ENCODE measurements around the gene CHL1.

Gene CHL1

DNA sequence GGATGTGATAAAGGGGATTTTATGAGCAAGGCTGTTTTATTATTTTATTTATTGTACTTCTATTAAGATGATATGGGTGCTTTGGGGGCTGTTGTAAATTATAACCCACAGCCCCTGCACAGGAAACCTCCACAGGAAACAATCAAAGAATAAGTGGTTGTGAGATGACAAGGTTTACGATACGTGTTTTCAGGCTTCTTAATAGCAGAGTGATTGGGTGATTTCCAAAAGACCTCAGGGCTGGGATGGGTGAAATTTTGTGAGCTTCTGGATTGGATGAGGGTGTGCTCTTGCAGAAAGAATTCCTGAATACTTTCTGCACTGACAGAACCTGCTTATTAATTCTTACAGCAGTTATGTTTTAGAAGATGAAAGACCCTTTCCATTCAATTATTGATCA is 21.4 kb downstream of the CHL1 start:
- FAIRE-seq (no peak), DNase-seq (ENCODE audit: insufficient read length, low spot score) (no peak)

DNA sequence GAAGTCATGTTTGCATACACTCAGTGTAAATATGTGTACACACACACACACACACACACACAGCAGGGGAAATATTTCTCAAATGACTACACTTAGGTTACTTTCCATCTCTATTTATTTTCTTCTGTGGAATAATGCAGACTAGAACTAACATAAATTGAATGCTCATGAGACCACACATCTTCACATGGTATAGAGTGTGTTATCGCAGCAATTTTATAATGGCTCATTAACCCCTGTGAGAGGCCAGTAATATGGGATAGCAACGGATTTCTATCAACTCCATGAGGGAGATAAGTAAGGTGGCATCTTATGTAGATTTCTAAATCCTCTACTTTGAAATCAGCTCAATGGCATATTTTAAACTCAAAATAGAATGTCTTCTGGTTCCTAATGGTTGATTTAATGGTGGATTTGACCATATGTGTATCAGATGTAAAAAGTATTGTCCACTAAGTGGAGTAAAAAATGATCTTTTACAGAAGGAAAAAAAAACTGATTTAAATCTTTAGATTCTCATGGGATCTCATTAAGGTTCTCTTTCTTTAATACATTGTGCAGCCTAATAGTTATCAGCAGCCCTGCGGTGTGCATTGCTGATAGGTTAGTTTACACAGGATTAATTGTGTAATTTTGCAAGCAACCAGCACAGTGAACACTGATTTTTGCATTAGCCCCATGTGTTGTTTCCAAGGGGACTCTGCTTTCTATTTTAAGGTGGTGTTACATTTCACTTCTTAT is 32.0 kb downstream of the CHL1 start:
- FAIRE-seq (no peak), DNase-seq (ENCODE audit: insufficient read length, low spot score) (no peak)

DNA sequence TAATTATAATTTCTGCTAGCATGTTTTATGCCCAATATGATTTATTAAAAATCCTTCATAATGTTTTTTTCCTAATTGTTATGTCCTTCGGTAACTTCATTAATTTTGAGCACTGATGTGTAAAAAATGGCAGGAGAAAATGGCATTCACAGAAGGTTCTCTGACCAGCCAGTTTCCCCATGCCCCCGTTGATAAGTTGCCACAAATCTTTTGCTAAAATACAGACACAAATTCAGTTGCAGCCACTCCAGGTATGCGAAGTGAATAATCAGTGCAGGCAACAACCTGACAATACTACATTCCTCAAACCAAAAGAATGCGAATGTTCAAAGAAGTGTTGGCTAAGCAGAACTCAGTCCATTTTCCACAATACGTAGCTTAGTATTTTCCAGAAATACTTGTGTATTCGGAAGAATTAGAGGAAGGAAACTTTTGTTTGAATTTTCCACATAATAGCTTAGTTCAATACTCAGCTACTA is 32.7 kb downstream of the CHL1 start:
- DNase-seq (ENCODE audit: insufficient read length, low spot score) = no peak
- no peak for FAIRE-seq

DNA sequence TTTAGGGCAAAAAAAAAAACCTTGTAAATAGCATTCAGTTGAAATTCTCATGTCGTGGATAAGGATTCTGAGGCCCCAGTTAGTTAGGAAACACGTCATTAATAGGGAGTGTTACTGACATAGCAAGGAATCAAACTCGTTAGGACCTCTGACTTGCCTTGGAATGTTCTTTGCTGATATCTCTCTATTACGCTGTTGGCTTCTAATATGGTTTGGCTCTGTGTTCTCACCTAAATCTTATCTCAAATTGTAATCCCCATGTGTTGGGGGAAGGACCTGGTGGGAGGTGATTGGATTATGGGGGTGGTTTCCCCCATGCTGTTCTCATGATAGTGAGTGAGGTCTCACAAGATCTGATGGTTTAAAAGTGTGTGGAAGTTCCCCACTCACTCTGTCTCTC is 40.3 kb downstream of the CHL1 start:
- FAIRE-seq = no peak
- DNase-seq (ENCODE audit: insufficient read length, low spot score) = no peak

DNA sequence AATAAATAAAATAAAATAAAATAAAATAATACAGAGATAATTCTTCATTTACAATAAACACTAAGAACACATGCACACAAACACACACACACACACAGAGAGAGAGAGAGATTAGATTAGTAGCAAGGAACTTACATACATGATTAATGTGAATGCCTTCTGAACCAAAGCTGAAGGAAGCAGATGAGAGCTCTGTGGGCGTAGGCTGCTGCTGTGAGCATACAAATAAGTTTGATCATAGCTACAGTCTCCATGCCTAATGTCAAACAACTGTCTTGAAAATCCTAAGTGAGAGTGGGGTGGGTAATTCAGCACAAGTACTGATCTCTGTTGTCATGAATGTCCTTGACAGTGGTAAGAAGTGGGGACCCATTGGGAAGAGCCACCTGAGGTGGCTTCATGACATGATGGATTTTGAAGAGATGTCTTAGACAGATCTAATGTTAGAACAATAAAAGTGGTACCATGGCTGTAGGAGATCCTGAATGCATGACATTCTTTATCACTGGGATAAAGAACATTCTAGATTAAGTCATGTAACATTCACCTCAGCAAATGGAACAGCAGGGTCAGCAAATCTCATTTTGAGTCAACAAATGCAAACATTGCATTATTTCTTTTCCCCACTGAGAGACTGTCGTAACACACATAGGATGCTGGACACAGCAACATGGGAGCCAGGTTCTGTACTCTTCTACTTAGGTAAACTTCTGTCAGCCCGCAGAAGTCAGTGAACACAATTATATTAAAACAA is 46.2 kb downstream of the CHL1 start:
- DNase-seq (ENCODE audit: insufficient read length, low spot score) (no peak), FAIRE-seq (no peak)

DNA sequence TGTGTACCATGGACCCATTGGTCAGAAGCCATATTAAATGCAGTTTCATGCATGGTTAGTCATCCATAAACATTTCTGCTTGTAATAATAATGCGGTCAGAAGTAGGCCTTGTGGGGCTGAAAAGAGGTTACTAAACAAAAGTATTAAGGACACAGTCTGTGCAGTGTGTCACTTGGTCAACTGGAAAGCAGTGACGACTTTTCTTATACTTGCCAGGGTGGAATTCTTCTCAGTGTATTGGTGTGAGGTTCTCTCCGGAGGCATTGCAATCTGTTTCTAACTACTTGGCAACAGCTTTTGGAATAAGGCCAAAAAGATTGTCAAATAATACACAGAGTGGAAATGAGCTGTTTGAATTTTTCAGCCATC is 46.8 kb downstream of the CHL1 start:
- FAIRE-seq (no peak), DNase-seq (ENCODE audit: insufficient read length, low spot score) (no peak)

DNA sequence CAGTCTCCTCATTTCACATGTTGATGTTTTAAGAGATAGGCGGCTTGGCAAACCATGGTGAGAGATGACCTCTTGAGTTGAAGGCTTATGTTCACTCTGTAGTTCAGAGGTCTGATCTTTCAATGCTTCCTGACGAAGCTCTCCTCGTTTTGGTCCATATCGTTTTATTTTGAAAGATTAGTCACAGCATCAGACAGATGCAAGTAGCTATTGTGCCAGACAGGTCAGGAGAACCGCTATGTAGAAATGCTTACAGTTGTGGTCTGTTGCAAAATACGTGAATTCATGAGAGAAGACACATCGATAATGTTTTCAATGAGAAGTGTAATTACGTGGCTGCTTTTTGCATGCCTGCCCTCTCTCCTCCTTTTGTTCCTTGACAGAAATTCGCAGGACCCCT is 47.5 kb downstream of the CHL1 start:
- DNase-seq (ENCODE audit: insufficient read length, low spot score) (no peak), FAIRE-seq (no peak)

DNA sequence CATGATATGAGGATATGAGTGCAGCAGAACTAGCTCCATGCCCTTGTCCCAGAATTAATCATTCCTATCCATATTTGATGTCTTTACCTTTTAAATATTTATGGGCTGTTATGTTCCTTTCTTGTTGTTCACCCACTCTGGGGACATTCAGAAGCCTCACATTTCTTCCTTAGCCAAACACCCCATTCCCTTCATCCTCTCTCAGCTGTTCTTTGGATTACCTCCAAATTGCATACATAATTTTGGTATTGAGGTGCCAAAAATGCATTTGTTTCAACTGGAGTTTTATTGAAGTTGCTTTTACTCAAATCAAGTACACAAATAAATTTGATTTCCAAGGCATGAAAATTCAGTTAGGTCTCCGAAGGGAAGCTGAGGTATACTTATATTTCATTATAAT is 51.4 kb downstream of the CHL1 start:
- DNase-seq (ENCODE audit: insufficient read length, low spot score) = no peak
- FAIRE-seq = no peak

DNA sequence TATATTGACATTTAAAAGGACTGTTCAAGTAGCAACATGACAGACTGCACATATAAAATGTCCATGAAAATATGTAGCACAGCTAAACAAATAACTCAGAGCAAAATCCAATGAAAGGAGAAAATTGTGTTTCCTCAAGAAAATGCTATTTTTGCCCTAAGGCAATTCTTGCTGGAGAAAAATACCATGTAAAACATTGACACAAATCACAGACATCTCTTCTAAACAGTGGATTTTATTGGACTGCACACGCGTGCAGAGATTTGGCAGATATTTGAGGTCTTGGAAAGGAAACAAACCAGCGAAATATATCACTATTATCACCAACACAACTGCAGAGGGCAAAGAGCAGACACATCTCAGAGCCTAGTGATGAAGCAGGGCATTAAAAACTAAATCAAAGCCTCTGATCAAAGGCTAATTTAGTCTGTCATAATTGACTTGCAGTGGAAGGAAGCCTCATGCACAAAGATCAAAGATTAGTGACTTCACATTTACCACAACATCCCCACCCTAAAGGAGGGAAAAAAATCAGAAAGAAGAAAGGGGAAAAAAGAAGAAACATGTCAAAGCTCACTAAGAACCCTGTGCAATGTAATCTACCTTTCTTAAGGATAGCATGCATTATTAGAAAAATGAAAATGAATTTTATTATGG is 52.4 kb downstream of the CHL1 start:
- DNase-seq (ENCODE audit: insufficient read length, low spot score) (no peak), FAIRE-seq (no peak)

DNA sequence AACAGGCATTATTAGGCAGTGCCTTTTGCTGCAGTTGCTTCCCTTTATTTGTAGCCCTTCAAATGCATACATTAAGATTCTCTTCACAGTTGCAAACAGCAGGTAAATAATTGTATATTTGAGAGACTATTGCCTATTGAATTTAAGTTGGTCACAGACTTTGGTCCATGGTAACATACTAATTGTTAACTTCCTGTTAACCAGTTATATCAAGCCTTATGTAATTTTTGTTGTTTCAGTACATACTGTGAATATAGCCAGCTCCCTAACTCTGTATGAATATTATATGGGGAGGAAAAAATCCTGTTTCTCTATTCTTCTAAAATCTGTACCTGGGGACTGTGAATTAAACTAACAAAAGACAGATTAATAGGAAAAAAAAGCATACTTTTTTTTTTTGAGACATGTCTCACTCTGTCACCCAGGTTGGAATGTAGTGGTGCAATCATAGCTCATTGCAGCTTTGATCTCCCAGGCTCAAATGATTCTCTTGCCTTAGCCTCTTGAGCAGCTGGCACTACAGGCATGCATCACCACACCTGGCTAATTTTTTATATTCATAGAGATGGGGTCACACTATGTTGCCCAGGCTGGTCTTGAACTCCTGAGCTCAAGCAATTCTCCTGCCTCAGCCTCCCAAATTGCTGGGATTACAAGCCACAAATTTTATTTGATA is 53.2 kb downstream of the CHL1 start:
- DNase-seq (ENCODE audit: insufficient read length, low spot score) (no peak), FAIRE-seq (no peak)

DNA sequence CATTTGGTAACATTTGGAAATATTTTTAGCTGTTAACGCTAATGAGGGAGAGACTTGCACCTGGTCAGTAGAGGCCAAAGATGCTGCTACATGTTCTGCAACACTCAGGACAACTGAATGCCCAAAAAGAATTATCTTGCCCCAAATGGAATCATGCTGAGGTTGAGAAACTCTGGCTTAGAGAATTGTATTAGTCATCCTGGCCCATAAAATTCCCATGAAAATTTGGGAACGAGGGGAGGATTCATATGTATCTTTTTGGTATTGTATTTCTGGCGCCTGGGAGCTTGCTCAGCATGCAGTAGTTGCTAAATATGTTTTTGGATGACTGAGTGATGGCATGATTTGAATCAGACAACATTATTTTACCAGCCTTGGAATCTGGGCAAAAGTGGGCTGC is 59.9 kb downstream of the CHL1 start:
- DNase-seq (ENCODE audit: insufficient read length, low spot score) = no peak
- FAIRE-seq = no peak

DNA sequence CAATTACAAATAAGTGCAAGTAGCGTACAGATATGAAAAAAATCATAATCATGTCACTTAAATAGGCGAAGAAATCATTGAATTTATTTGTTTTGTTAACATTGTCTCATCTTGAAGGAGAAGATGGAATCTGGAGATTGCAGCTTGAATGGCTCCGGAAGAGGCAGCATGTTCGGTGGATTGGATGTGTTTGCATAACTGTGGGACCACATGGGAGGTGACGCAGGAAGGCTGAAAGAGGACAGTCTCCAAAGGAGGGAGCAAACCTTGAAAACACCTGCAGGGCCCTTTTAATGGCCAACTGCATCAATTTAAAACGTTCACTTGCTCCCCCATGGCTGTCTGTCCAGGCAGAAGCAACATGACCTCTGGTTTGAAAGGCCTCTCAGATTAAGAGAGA is 61.3 kb downstream of the CHL1 start:
- DNase-seq (ENCODE audit: insufficient read length, low spot score) (no peak), FAIRE-seq (no peak)

DNA sequence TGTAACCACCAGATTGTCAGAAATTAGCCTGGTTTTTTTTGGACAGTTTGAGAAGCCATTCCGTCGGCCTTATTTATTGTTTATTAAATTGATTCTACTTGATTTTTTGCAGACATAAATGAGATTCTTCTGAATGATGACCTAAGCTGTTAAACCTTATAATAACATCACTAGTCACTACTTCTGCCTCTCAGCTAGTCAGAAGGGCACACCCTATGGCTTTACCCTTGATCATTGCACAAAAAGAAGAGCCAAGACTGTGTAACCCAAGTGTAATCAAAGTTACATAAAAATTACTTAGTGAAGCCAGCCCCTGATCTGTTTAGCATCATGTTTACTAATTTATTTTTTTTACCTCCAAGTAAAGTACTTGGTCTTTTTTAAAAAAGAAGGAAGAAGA is 64.3 kb downstream of the CHL1 start:
- FAIRE-seq (no peak), DNase-seq (ENCODE audit: insufficient read length, low spot score) (no peak)

DNA sequence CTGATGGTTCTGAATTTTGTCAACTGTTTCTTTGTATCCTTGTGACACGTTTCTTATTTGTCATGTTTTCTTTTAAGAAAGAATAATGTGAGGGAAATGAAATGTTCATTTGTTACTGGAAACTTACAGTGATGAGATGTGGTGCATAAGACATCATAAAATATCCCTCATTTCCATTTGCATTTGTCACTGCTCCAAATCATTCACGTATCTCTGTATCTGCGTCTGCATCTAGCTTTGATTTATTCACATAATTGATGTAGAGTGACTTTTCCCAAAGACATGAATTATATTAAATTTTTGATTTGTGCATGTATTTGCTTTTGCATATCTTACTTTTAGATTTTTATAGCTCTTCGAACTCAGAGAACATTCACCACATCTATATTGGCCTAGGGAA is 66.8 kb downstream of the CHL1 start:
- DNase-seq (ENCODE audit: insufficient read length, low spot score) (no peak), FAIRE-seq (no peak)

DNA sequence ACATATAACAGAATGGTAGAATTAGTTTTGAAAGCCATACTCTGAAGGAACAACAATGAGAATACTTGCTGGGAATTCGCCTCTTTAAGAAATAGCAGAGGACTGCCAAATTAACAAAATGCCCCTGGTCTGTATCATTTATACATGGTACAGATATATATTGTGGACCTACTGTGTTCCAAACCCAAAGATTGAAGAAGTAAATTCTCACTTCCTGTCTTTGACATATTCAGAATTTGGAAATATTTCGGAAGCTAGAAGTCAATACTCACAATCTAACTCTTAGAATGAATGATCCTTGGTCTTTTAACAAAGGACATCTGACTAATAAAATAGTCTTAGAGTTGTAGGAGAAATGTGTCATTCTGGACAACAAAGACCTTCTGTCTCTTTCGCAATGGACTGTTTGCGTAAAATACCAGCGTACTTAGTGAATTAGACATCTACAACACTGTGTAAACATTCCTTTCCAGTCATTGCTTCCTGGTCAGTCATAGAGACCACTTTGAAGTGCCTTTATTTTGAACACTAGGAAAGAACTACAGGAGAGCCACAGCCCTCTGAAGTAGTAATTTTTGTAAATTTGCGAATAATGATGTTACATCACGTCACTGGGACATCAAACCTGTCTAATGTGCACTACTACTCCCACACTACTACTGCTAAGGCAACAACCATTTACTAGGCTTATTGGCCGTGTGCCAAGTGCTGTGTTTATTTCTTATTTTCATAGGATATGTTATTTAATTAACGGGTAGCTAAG is 68.0 kb downstream of the CHL1 start:
- FAIRE-seq (no peak), DNase-seq (ENCODE audit: insufficient read length, low spot score) (no peak)

DNA sequence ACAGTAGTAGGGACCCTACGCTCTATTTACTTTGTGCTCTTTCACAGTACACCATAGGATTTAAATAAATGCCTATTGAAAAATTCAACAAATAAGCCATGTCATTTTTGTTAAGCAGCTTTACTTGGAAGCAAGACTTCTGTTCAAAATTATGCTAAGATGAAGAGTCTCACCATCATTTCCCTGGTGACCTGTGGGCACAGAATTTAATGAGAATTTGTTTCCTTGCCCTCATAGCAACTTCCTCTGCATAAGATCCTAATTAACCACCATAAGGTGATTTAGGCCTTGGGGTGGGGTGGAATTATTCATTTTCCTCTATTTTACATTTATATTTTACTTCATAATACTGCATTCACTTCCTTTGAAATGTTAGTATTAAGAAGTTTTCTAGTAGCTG is 70.5 kb downstream of the CHL1 start:
- no peak for FAIRE-seq
- no peak for DNase-seq (ENCODE audit: insufficient read length, low spot score)

DNA sequence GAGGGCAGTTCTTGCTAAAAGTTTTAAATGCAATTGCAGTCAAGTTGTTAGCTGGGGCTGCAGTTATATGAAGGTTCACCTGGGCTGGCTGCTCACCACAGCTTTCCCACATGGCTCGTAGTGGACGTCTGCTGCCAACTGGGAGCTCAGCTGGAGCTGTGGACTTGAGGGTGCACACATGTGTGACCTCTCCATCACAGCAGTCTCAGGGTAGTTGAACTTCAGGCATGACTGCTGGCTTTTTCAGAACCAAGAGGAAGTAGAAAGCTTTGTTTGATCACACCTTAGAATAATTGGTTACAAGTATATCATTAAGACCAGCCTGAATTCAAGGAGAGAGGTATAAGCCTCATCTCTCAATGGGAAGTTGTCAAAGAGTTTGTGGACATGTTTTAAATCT is 74.1 kb downstream of the CHL1 start:
- no peak for DNase-seq (ENCODE audit: insufficient read length, low spot score)

DNA sequence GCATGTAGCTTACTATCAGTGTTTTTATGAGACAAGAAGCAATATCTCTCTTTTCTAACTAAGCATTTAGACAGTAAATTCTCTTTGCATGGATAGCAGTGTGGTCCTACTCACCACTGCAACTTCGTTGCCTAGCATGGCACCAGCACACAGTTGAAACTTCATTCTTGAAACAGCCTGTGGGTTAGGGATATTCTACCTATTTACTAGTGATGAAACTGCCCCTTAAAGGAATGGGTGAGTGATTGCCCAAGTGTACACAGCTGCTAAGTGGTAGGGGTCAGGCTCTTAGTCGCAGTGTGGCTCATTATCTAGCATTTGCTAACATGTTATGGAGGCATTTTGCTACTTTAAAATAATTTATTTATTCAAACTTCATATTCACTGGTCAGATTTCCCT is 78.4 kb downstream of the CHL1 start:
- FAIRE-seq = no peak
- no peak for DNase-seq (ENCODE audit: insufficient read length, low spot score)

More for the DNA sequence above, 74.1 kb downstream of the CHL1 start:
- no peak for FAIRE-seq

DNA sequence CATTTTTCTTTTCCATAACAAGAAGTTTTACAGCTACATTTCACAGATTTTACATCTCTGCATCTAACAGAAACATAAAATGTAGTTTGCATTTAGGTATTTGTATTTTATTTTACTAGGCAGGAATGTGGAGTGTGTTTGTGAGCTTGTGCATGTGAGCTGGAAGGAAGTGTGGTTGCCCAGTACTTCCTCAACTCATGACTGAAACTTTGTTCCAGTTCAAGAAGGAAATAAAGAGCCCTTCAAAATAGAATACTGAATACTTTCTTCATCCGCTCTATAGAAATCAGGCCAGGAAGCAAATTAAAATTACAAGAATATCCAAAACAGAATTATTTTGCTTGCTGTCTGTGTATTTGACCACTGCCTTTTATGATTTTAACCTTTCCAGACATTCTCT is 81.3 kb downstream of the CHL1 start:
- DNase-seq (ENCODE audit: insufficient read length, low spot score) = no peak
- no peak for FAIRE-seq

DNA sequence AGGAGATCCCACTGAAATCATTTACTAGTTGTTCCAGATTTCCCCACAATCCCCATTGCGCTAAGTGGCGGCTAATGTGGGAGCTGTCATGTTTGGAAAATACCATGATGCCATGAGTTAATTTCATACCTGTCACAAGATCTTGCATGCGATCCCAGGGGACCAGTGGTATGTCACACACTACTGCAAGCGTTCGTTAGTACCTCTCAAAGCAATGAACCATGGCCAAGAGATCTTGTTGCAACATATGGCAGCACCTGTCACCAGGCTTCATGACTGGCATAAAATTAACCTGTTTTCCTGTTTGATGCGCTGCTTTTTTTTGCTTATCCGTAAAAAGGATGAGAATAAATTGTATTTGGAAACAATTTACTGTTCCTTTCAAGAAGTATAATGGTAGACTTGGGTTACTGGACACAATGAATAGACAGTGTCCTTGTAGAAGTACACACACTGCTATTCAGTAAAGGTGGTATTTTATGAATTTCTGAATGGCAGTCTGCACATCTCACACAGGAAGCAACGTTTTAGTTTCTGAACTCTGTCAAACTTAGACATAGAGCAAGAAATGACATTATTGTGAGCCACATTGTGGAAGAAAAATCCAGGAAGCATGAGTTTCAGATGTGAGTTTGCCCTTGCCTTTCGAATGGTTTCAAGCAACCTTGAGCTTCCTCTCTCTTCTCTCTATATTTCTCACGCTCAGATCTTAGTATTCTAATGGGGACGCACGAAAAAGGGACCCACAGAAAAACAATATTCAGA is 81.9 kb downstream of the CHL1 start:
- DNase-seq (ENCODE audit: insufficient read length, low spot score) (no peak), FAIRE-seq (no peak)
